HL-60 (cell line): ENCODE data around the gene NCEH1.

Source experiments
- DNase-seq, 2 experiments: peaks; one replicate each; pipeline ENCODE4 v3.0.0-alpha.2; 2010 to 2020; ENCODE audit warnings: low read depth in 1 of 2, low spot score in 1 of 2
- H3K27ac ChIP-seq: fragments of 250-450 bp; sonication (Bioruptor Pico); replicated peaks from 2 replicates; pipeline ENCODE4 v1.5.1; 2020; ENCODE audit warnings: mild to moderate bottlenecking, moderate library complexity
- H3K27me3 ChIP-seq: fragments of 250-450 bp; sonication (Bioruptor Pico); 2 replicates; pipeline ENCODE4 v1.5.1; 2021; ENCODE audit warnings: mild to moderate bottlenecking, moderate library complexity; ENCODE audit not compliant: insufficient read depth, poor library complexity, severe bottlenecking
- H3K4me3 ChIP-seq: replicated peaks from 2 replicates; pipeline ENCODE4 v1.5.1; 2011; ENCODE audit warnings: mild to moderate bottlenecking, control low read depth, low read length; ENCODE audit not compliant: insufficient read depth
- GABPA ChIP-seq: IDR thresholded peaks from 2 replicates; pipeline ENCODE4 v1.6.1; 2012; ENCODE audit warnings: low read depth
- POLR2AphosphoS5 ChIP-seq: IDR thresholded peaks from 2 replicates; pipeline ENCODE4 v1.6.1; 2012; ENCODE audit warnings: low read depth
- SPI1 ChIP-seq: IDR thresholded peaks from 2 replicates; pipeline ENCODE4 v1.6.1; 2012; ENCODE audit warnings: low read depth, mild to moderate bottlenecking, borderline replicate concordance
- TF ChIP-seq, protein P1 (sequence below): IDR thresholded peaks from one replicate; pipeline ENCODE4 v1.5.1; 2011; ENCODE audit warnings: low read length, control low read depth, inconsistent platforms; ENCODE audit not compliant: insufficient read depth
- TF ChIP-seq, protein P2 (sequence below): IDR thresholded peaks from 2 replicates; pipeline ENCODE4 v1.6.1; 2012; ENCODE audit warnings: low read depth; ENCODE audit not compliant: insufficient replicate concordance

Gene NCEH1

GRCh38 chr3:172751175-172751704 lies 40.4 kb upstream of the NCEH1 start:
- H3K27me3 ChIP-seq: no peaks in the 10 kb centered on the region
- peak overlapping the region; percentile 93 for H3K27ac ChIP-seq
- peak overlapping the region; percentile 81 for H3K4me3 ChIP-seq
- TF ChIP-seq, protein P1, sequence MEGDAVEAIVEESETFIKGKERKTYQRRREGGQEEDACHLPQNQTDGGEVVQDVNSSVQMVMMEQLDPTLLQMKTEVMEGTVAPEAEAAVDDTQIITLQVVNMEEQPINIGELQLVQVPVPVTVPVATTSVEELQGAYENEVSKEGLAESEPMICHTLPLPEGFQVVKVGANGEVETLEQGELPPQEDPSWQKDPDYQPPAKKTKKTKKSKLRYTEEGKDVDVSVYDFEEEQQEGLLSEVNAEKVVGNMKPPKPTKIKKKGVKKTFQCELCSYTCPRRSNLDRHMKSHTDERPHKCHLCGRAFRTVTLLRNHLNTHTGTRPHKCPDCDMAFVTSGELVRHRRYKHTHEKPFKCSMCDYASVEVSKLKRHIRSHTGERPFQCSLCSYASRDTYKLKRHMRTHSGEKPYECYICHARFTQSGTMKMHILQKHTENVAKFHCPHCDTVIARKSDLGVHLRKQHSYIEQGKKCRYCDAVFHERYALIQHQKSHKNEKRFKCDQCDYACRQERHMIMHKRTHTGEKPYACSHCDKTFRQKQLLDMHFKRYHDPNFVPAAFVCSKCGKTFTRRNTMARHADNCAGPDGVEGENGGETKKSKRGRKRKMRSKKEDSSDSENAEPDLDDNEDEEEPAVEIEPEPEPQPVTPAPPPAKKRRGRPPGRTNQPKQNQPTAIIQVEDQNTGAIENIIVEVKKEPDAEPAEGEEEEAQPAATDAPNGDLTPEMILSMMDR: no peak
- TF ChIP-seq POLR2AphosphoS5: 0 out of 2 replicates have a peak, but pooled peaks have one; percentile 13
- DNase-seq: peak; percentile 33 to 73

DNA sequence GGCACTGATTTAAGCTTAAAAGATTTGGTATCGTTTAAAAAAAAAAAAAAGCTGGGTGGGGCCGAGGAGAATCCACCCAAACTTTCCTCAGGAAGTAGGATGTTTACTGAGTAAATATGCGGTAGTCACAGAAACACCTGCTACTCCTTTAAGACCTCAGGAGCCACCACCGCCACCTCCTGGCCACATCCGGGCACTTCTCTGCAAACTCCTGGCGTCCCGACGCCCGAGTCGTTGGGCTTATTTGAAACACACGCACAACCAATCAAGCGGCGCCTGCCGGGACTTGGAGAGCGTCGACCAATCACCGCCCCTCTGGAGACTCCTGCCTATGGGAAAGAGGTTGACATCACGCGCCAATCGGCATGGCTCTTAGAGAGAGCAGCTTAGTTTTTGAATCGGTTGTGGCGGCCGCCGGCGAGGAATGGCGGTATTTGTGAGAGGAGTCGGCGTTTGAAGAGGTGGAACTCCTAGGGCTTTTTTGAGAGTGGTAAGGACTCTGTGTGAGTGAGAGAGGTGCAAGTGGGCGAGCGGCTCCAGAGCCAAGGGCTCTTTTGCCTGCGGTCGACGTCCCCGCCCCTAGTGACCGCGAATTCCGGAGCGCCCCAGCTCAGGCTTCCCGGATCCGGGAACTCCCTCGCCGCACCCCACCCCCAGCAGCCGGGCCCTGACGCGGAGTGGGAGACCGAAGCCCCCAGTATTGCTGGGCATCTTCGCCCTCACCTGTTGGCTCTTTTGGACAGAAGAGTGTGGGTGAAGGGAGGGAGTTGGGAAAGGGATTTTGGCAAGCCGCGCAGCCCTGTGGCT lies 39.7 kb upstream of the NCEH1 start, which contains the start of gene ECT2:
TSS of gene ECT2 (plus strand) at position 359 of the 807 bp plus-strand sequence. CDS start 3,805 bp downstream, outside the sequence.
- TF ChIP-seq, protein P1: peak; percentile 82
- TF ChIP-seq GABPA: no peak
- peak; percentile 47 for TF ChIP-seq POLR2AphosphoS5
- Histone ChIP-seq H3K4me3 (peak within 1 kb of the TSS; percentile 81), H3K27ac (peak within 1 kb of the TSS; percentile 93), H3K27me3 (no peaks in the 10 kb centered on the region)
- DNase-seq: peak; percentile 94 to 99

- DNase-seq: no peak
- no peaks in the 10 kb centered on the region for H3K27me3 ChIP-seq
- H3K27ac ChIP-seq: peak overlapping the region; percentile 93
- H3K4me3 ChIP-seq: peak overlapping the region; percentile 26
- TF ChIP-seq SPI1 (no peak), GABPA (no peak), POLR2AphosphoS5 (no peak)
- TF ChIP-seq, protein P1: no peak
- TF ChIP-seq, protein P2, sequence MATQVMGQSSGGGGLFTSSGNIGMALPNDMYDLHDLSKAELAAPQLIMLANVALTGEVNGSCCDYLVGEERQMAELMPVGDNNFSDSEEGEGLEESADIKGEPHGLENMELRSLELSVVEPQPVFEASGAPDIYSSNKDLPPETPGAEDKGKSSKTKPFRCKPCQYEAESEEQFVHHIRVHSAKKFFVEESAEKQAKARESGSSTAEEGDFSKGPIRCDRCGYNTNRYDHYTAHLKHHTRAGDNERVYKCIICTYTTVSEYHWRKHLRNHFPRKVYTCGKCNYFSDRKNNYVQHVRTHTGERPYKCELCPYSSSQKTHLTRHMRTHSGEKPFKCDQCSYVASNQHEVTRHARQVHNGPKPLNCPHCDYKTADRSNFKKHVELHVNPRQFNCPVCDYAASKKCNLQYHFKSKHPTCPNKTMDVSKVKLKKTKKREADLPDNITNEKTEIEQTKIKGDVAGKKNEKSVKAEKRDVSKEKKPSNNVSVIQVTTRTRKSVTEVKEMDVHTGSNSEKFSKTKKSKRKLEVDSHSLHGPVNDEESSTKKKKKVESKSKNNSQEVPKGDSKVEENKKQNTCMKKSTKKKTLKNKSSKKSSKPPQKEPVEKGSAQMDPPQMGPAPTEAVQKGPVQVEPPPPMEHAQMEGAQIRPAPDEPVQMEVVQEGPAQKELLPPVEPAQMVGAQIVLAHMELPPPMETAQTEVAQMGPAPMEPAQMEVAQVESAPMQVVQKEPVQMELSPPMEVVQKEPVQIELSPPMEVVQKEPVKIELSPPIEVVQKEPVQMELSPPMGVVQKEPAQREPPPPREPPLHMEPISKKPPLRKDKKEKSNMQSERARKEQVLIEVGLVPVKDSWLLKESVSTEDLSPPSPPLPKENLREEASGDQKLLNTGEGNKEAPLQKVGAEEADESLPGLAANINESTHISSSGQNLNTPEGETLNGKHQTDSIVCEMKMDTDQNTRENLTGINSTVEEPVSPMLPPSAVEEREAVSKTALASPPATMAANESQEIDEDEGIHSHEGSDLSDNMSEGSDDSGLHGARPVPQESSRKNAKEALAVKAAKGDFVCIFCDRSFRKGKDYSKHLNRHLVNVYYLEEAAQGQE: no peak
These were observed 39.2 kb upstream of the NCEH1 start for GRCh38 chr3:172750069-172750367.

DNA sequence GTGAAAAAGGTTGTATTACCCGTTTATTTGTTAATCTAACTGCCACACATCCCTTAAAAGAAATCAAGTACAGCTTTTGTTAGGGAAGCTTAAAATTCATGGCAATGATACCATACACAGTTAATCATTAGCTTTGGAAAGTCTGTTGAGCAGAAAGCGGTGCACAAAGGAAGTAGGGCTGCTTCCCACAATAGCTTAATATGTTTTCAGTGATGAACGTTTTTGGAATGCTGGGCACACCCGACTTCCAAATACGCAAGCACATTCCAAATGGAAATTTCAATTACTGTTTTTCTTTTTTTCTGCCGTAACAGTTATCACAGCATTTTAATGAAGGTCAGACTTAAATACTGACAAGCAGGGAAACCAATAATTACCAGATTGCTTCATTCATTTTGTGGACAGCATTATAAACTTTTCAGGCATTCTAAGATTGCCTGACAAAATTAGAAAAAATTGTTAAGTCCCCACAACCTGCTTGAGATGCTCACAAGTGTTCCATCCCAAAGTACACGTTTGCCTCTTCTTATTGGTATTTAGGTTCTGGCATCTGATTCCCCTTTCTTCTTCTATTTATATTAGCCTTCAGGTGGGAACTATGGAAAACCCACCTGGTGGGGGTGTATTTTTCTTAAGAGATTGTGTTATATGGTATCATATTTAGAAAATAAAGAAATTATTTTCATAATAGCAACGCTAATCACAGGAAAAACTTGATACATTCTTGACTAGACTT lies 38.5 kb upstream of the NCEH1 start:
- H3K27ac ChIP-seq: peak overlapping the region; percentile 93; the same call in 1 of the 2 replicates
- no peak for DNase-seq
- no peak overlapping the region for H3K4me3 ChIP-seq
- H3K27me3 ChIP-seq: no peaks in the 10 kb centered on the region
- TF ChIP-seq POLR2AphosphoS5 (no peak), SPI1 (no peak), GABPA (no peak)
- TF ChIP-seq, protein P1: no peak
- TF ChIP-seq, protein P2: no peak
